ENCODE data around the gene ZDHHC4.

ZDHHC4 gene

DNA sequence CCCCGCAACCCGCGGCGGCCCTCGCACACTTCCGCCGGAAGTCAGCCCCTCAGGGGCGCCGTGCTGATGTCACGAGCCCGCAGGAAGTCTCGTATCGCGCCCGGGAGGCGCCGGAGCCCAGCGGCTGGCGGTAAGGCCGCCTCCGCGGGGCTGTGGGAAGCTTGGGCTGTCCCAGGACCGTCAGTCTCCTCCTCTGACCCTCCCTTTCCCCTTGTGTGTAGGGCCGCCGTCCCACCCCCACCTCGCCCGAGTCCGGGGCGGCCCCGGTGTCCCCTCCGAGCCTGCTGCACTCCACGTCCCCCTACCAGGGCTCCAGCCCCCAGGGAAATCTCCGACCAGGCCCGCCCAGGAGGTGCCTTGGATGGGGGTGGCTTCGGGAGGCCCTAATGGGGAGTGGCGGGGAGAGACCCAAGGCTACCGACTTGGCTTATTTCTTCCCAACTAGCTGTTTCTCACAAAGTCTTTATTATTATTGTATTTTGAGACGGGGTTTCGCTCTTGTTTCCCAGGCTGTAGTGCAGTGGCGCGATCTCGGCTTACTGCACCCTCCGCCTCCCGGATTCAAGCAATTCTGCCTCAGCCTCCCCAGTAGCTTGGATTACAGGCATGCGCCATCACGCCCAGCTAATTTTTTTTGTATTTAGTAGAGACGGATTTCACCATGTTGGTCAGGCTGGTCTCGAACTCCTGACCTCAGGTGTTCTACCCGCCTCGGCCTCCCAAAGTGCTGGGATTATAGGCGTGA lies at the start of gene ZDHHC4:
TSS of gene ZDHHC4 (plus strand) at position 86 of the 745 bp plus-strand sequence. CDS start 3,108 bp downstream, outside the sequence.
- DNase-seq = peak; percentile 92 to 95

DNA sequence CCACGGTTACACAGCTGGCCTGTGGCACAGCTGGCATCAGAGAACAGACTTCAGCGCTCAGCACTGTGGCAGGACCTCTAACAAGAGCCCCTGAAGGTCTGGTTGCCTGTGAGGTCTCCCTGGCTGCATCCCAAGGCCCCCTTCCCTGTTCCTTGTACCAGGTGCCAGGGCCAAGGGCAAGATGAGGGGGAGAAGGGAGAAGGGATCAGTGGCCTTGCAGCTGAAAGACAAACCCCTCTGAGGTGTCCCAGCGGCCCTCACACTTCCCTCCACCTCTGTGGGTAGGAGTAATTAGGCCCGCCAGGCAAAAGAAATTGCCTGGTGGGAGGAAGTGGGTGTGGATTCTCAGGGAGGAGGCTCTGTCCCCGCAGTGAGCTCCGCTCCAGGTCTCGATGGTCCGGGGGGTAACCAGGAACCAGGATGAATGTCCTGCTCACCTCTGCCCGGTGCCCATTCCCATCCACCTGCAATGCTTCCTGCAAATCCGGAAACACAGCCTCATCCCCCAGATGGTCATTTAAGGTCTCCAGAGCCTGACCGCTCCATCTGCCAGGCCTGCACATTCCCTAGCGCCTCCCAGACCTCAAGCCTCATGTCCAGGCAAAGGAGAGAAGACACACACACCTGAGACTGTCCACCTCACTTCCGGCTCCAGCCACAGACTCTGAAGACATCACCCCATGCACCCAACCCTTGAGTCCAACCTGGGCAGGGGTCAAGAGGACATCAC lies 48.7 kb upstream of the ZDHHC4 start:
- no peak for DNase-seq

DNA sequence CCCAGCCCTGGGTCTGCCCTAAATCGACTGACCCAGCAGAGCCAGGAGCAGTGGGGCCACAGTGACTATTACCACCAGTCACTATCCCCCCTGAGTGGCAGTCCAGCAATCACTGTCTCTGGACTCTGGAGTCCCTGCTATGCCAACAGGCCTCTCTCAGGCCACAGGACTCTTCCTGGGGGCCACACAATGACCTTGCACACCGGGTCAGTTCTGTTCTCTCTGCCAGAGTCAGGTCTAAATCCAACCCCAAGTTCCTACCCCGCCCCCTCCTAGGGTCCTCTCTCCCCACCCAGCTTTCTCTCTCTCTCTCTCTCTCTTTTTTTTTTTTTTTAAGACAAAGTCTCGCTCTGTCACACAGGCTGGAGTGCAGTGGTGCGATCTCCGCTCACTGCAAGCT lies 47.6 kb upstream of the ZDHHC4 start:
- no peak for DNase-seq

DNA sequence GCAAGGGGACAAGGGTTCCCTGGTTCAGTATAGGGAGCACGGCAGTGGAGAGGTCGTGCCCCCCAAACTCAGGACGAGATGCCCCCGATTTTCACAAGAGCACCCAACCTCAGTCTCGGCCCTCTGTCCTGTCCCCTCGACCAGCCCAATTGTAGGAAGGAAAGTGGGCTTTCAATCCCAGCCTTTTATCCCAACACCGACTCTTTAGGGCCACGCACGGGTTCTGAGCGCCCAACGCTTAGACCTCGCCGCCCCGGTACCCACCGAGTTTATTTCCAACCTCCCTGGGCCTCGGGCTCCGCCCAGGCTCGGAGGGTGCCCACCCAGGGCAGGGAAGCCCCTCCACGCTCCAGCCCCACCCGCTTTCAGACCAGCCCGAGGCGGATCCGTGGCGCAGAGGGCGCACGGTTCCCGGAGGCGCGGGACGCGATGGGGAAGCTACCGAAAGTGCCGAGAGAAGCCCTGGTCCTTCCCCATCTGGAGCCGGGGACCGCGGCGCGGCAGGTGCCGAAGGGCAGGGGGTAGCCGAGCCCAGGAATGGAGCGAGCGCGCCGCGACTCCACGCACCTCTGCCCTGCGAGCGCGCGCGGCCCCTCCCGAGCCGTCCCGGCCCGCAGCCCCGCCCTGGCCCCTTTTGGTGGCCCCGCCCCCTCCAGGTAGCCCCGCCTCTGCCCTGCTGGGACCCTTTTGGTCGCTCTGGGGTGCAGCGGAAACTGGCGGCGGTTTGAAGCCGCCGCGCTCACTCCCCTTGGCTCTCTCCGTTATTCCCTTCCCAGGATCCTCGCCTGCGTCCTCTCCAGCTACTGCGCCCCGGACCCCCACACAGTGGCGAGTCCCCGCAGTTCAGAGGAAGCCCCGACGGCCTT lies 46.4 kb upstream of the ZDHHC4 start:
- peak in 1 of 2 experiments; percentile 7 for DNase-seq

DNA sequence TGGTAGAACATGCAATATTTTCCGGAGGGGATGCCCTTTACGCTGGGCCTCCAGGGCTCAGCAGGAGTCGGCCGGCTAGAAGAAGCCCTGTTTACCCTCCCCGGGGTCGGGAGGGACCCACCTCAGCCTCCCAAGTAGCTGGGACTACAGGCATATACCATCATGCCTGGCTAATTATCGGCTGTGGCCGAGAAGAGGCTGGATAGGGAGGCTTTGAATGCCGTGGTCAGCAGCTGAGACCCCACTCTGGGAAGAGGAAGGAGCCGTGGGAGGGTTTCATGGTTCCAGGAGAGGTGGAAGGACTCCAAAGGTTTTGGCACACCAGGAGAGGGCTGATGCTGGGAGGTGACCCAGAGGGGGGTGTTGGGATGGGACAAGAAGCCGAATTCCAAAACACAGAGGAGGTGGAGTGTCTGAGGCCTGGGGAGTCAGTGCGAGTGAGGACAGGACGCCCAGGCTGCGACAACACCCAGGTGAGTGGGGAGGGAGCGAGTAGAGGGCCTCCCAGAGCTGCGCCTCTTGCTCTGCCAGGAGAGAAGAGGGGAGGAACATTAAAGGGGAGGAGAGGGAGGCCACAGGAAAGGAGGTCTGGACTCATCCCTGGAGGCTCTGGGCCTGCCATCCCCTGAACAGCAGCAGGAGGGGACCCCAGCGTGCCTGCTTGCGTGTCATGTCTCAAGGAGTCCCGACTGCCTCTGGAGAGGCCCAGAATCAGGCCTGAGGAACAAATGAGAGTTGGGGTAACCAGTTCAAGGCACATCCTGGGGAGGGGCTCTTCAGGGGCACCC lies 45.6 kb upstream of the ZDHHC4 start:
- no peak for DNase-seq

DNA sequence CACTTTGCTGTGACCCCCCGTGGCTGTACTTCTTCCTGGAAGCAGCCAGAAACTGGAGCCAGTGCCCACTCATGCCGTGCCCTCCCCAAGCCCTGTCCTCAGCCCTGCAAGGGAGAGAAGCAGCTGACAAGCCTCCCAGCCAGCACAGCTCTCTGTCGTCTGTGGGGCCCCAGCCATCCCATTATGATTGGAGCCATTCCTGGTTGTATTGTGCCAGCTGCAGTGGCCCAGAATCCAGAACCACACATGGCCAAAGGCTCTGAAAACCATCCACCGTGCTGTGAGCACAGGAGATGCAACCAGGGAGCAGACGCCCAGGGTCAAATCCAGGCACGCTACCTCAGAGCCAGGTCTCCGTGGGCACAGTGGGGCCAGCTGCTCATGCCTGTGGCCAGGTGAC lies 44.7 kb upstream of the ZDHHC4 start:
- DNase-seq = no peak

DNA sequence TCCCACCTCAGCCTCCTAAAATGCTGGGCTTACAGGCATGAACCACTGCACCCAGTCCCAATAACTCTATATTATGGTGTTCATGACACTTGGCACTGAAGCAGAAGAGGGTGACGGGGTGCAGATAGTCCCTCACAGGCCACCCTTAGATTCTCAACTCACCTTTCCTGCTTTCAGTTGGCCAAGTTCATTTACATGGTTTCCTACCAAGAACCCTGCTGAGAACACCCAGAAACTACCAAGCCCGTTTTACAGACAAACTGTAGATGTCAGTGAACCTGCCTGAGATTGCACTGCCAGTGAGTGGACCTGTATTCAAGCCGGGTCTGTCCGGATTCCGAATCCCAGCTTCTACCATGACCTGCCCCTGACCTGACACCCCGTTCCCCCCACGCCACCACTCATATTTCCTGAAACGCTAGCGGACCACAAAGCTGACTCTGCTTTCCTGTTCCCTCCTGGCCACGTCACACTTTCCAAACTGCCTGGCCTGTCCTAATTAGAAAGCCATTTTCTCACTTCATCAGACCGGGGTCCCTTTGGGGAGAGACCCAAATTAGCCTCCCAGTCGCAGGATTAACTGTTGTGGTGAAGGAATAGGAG lies 43.3 kb upstream of the ZDHHC4 start:
- no peak for DNase-seq

DNA sequence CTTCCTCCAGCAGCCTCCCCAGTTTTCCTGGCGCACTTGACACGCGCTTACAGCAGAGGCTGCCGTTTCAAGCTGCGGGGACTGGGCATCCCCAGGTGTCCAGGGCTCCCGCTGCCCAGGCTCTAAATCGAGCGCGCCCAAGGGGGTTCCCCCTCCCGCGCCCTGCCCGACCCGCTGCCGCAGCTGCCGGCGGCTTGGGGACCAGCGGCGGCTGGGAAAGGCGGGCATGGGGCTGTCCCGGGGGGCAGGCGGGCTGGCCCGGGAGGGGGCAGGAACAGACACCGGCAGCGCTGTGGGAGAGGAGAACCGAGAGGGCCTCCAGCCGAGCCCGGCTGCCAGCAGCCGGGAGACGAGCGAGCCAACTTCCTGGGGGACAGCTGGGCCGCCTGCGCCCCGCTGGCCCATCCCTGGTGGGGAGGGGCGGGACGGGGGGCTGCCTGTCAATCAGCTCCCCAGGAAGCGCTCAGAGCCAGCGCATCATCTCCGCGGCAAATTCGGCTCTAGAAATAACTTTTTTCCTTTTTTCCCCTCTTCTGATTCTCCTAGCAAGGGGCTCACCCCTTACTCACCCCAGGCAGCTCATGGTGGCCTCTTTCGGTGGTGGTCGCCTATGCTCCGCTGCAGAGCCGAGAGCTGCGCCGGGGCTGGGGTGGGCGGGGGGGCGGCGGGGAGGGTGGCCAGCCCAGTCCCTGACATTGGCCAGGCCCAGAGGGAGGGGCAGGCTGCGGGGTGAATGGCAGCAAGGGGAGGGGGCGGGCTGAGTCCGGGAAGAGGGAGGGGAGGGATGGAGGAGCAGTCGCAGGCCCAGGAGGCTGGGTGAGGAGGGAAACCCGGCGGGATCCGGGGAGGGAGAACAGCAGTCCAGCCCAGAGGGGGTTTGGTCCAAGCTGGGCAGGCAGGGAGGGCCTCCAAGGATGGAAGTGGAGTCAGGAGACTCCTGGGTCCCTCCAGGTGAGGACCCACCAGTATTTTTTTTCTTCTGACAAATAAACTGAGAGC lies 40.7 kb upstream of the ZDHHC4 start:
- peak; percentile 57 to 64 for DNase-seq

DNA sequence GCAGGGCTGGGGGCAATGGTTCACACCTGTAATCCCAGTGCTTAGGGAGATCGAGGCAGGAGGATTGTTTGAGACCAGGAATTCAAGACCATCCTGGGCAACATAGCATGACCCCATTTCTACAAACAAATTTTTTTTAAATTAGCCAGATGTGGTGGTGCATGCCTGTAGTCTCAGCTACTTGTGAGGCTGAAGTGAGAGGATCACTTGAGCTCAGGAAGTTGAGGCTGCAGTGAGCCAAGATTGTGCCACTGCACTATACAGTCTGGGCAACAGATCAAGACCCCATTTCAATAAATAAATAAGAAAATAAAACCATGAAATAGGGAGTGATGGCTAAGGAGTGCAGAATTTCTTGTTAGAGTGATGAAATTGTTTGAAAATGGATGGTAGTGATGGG lies 34.9 kb upstream of the ZDHHC4 start:
- no peak for DNase-seq

DNA sequence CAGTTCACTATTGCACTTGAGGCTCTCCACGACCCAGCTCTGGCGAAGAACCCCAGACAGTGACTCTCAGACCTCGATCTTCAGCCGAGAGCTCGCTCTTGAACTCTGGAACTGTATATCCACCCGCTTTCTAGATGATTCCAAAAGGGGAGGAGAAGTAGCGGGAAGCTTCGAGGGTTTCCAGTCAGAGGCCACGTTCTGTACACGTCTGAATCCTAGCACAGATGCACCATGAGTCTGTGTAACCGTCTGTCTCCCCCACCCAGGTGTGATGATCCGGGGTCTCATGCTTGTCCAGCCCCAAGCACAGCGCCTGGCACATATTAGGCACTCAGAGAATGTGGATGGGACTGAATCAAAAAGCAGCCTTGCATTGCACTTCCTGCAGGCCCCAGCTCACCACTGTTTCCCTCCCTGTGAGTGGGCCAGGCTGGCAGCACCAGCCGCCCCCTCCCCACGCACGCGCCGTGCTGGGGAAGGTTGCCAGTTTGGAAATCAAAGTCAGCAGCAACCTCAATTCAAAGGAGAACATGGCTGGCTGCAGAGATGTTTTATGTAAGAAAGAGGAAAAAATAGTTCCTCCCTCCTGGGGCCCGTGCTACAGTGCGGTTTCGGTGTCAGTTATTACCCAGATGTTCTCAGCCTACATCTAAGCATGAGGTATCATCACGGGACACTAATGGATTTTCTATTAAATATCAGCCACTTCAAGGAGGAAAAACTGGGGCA lies 31.7 kb upstream of the ZDHHC4 start:
- DNase-seq = no peak

DNA sequence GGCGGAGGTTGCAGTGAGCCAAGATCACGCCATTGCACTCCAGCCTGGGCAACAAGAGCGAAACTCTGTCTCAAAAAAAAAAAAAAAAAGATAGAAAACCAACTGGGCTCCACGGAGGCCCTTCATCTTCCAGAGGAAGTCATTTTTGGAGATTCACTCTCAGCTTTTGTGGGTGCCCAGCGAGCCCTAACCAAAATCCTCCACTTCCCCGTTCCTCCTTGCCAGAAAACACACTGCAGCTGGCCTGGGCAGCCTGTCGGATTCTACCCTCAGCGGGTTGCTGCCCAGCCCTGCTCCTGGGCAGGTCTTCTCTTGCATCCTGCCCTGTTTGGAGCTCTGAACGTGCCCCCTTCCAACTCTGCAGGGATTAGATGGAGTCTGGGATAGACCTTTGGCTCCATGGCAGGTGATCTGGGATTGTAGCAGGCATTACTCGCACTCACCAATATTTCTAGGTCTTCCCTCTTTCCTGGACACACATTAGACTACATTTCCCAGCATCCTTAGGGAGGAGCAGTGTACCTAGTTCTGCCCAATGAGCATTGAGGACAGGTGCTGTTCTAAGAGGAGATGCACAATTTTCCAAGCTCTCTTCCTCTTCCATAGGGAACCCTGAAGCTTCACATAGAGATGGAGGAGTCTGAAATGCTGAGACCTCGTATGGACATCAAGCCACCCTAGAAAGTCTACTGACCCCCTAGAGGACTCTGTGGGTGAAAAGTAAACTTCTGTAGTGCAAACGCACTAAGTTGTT lies 30.6 kb upstream of the ZDHHC4 start:
- no peak for DNase-seq

DNA sequence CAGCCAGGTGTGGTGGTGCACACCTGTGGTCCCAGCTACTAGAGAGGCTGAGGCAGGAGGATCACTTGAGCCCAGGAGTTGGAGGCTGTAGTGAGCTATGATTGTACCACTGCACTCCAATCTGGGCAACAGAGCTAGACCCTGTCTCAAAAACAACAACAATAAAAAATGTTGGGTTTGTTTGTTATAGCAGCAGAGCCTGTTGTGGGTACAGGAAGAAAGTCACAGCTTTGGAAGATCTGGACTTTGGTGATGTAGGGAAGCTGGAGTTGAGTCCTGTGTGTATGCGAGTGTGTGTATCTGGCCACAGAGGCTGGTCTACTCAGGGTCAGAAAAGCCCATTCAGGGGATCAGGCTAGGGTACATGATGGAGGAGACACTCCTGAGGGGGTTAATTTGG lies 29.9 kb upstream of the ZDHHC4 start:
- DNase-seq = no peak

DNA sequence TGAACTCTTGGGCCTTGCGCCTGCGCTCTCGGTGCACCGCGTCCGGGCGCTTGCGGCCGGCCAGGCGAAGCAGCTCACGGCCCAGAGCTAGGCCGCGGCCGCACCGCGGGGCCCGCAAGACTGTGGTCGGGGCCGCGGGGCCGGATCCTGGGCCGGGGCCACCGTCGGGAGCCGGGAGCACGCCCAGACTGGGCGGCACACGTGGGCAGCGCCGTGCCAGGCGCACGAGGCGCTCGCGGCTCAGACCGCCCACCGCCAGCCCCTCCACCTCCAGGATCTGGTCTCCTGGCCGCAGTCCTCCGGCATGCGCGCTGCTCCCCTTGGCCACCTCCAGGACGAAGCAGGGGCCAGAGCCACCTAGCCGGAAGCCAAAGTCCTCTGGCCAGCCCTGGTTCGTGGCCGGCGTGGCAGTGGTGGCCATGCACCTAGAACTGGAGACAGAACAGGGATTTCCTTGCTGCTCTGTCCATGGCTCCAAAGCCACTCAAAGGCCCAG lies 26.2 kb upstream of the ZDHHC4 start, which contains the start of gene GRID2IP:
TSS of gene GRID2IP (minus strand) at position 446 of the 496 bp plus-strand sequence. CDS start at position 421, 25 bp downstream.
- no peak for DNase-seq

DNA sequence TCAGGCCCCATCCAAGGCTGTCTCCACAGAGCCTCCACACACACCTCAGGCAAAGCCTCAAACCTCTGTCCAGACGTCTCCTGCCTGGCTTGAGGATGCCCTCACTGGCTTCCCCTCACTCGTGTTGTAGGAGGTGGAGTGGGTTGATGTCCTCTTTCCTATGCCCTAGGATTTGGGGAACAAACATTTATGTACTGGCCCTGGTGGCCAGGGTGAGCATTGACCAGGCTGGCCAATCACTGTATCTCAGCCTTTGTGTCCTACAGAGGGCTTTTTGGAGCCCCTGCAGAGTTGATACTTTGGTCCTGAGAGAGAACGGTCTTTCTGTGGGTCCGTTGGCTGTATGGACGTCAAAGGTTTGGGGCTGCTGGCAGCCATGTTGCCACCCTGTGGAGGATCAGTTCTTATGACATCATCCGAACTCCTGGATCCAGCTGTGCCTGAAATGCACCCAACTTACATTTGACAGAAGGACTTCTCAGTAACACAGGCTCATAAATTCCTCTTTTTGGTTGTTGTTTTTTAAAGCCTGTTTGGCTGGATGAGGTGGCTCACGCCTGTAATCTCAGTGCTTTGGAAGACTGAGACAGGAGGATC lies 23.7 kb upstream of the ZDHHC4 start:
- DNase-seq = no peak

DNA sequence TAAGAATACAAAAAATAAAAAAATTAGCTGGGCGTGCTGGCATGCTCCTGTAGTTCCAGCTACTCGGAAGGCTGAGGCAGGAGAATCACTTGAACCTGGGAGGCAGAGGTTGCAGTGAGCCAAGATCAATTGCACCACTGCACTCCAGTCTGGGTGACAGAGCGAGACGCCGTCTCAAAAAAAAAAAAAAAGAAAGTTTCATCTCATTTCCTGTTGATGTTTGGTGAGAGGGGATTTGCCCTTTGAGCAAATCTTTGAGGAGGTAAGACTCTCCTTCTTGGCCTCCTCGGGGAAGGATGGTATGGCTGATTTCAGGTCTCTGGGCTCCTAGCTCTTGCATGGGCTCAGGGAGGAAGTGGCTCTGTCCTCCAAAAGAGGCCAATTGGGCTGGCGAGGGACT lies 22.4 kb upstream of the ZDHHC4 start:
- no peak for DNase-seq

DNA sequence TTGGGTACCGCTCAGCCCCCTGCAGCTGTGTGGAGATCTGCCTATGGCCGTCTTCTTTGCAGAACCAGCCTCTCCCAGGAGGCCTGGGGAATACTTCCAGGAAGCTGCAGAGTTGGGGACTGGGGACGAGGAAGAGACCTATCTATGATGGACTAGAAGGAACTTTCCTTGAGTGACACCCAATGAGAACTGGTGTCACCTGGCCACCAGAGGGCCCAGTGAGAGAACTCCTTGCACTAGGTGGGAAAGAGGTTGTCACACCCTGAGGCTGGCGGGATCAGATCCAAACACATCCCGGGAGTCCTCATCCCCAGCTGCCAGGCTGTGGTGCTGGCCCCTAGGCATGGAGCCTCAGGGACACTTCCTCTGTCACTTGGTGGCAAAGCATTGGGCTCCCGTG lies 21.1 kb upstream of the ZDHHC4 start:
- no peak for DNase-seq

DNA sequence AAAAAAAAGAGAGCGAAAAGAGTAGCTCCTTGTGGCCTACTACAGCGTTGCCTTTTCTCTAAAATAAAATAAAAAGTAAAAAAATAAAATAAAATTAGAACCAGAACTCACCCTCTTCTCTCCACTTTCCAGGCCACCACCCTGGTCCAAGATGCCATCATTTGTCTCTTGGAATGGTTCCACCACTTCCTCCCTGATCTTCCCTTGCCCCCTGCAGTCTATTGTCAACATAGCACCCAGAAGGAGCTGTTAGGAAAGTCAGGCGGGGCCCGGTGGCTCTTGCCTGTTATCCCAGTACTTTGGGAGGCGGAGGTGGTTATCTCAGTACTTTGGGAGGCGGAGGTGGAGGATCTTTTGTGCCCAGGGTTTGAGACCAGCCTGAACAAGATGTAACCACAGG lies 18.4 kb upstream of the ZDHHC4 start:
- peak; percentile 5 to 41 for DNase-seq

DNA sequence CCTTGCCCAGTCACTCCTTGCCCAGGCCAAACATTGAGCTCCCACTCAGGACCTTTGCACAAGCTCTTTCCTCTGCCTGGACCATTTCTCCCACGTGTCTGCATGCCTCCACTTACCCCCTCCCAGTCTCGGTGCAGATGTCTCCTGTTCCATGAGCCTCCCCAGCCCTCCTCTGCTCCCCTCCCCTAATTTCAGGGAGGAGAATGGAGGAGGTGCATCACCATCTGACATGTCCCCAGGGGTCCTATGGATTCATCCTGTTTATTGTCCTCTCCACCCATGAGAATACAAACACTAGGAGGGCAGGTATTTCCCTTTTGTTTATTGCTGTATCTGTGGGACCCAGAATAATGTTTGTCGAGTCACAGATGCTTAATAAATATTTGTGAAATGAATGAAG lies 17.4 kb upstream of the ZDHHC4 start:
- DNase-seq = no peak

DNA sequence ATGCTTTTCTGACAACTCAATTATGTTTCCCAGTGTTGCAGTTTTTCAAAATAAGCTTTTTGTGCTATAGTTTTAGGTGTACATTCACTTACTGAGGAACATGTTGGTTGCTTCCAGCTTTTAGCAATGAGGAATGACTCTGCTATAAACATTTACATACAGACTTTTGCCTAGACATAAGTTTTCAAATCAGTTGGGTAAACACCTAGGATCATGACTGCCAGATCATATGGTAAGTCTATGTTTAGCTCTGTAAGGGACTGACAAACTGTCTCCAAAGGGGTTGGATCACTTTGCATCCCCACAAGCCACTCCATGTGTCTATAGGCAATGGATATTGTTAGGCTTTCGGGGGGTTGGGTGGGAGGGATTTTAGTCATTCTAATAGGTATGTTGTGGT lies 15.1 kb upstream of the ZDHHC4 start:
- DNase-seq = no peak

Data from NCI-H2081 (cell line).